ENCODE results near the gene TRIM4.
"Not testable (repeated sequence)": the region's sequence is repeated elsewhere in the genome, so short reads cannot be mapped to it uniquely, and the experiment has no call there.

Gene TRIM4

GRCh38 chr7:99919814-99920112 is 433 bp upstream of the TRIM4 start:
- no peak for DNase-seq

- no peak for DNase-seq
These were observed 8.4 kb downstream of the TRIM4 start for GRCh38 chr7:99910976-99911375.

DNA sequence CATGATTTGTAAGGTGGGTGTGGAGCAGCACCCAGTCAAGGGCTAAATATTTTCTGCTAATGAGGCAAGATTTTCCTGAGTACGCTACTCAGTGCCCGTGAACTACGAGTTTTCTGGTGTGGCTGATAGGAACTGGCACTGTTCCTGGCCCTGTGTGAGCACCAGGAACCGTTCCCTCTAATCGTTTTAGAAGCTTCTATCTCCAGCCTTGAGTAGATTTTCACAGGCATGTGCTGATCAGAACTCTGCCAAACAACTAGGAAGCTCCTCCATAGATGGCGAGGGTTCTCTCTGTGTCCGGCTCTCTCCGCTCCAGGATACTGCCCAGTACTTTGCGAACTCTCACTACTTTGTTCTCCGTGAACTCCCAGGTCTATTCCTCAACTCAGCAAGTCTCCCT is 17.7 kb downstream of the TRIM4 start:
- no peak for DNase-seq

DNA sequence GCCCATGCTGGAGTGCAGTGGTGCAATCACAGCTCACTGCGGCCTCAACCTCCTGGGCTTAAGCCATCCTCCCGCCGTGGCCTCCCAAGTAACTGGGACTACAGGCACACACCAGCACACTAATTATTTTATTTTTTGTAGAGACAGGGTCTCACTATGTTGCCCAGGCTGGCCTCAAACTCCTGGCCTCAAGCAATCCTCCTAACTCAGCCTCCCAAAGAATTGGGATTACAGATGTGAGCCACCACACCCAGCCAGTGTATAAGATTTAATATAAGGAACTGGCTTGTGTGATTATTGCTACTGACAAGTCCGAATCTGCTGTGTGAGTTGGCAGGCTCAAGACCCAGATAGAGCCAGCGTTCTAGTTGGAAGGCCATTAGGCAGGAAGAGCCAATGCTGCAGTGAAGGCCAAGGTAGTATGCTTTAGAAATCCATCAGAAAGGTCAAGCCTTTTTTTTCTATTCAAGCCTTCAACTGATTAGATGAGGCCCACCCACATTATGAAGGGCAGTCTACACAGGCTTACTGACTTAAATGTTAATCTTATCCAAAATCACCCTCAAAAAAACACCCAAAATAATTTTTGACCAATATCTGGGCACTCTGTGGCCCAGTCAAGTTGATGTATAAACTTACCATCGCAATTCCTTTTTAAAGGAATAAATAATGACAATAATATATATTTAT is 19.4 kb downstream of the TRIM4 start:
- DNase-seq, result no peak

- no peak for DNase-seq
These were observed 20.5 kb downstream of the TRIM4 start for GRCh38 chr7:99898836-99899235.

GRCh38 chr7:99898023-99898357 is 21.3 kb downstream of the TRIM4 start:
- DNase-seq, result no peak

- DNase-seq, result no peak
These were observed 21.9 kb downstream of the TRIM4 start for GRCh38 chr7:99897322-99898022.

DNA sequence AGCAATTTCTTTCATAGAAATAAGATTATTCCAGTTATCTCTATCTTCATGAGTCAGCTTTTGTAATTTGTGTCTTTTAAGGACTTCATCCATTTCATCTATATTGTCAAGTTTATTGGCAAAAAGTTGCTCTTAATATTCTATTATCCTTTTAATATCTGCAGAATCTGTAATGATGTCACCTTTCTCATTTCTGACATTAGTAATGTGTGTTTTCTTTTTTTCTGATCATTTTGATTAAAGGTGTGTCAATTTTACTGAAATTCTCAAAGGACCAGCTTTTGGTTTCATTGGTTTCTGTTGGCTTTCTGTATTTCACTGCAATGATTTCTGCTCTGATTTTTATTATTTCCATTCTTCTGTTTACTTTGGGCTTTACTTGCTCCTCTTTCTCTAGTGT is 24.6 kb downstream of the TRIM4 start:
- DNase-seq, result no peak

- DNase-seq, result no peak
These were observed 26.1 kb downstream of the TRIM4 start for GRCh38 chr7:99893280-99893679.

DNA sequence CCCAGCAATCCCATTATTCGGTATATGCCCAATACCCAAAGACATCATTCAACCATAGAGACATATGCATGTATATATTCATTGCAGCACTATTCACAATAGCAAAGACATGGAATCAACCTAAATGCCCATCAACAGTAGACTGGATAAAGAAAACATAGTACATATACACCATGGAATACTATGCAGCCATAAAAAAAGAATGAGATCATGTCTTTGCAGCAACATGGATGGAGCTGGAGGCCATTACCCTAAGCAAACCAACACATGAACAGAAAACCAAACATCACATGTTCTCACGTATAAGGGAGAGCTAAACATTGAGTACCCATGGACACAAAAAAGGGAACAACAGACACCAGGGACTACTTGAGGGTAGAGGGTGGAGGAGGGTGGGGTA is 29.0 kb downstream of the TRIM4 start:
- DNase-seq, result not testable (repeated sequence)

DNA sequence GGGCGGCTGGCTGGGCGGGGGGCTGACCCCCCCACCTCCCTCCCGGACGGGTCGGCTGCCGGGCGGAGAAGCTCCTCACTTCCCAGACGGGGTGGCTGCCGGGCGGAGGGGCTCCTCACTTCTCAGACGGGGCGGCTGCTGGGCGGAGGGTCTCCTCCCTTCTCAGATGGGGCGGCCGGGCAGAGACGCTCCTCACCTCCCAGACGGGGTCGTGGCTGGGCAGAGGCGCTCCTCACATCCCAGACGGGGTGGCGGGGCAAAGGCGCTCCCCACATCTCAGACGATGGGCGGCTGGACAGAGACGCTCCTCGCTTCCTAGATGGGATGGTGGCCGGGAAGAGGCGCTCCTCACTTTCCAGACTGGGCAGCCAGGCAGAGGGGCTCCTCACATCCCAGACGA is 31.0 kb downstream of the TRIM4 start:
- DNase-seq, result not testable (repeated sequence)

GRCh38 chr7:99881370-99881769 is 38.0 kb downstream of the TRIM4 start:
- no peak for DNase-seq

- no peak for DNase-seq
These were observed 42.4 kb downstream of the TRIM4 start, which contains the start of gene OR2AE1 for GRCh38 chr7:99876933-99877332. Gene OR2AE1 (minus strand): TSS chr7:99877033. CDS start chr7:99877033, 0 bp downstream.

DNA sequence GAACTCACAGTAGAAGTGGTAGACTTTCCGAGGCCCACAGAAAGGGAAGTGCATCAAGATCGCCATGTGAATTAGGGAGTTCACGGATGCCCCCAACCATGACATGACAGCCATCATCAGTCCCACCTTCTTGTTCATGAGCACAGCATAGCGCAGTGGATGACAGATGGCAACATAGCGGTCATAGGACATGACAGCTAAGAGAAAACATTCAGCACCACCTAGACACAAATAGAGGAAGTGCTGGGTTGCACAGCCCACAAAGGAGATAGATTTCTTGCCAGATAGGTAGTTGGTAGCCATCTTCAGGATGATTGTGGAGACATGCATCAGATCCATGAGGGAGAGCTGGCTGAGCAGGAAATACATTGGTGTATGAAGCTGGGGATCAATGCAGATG is 42.8 kb downstream of the TRIM4 start:
- no peak for DNase-seq

GRCh38 chr7:99868246-99868645 is 51.1 kb downstream of the TRIM4 start:
- no peak for DNase-seq

DNA sequence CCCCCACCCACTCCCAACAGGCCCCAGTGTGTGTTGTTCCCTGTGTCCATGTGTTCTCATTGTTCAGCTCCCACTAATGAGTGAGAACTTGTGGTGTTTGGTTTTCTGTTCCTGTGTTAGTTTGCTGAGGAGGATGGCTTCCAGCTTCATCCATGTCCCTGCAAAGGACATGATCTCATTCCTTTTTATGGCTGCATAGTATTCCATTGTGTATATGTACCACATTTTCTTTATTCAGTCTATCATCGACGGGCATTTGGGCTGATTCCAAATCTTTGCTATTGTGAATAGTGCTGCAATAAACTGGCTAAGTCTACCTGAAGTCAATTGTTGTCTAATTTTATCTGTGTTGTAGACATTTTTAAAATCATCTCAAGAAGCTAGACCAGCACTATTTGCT is 51.9 kb downstream of the TRIM4 start:
- not testable (repeated sequence) for DNase-seq

DNA sequence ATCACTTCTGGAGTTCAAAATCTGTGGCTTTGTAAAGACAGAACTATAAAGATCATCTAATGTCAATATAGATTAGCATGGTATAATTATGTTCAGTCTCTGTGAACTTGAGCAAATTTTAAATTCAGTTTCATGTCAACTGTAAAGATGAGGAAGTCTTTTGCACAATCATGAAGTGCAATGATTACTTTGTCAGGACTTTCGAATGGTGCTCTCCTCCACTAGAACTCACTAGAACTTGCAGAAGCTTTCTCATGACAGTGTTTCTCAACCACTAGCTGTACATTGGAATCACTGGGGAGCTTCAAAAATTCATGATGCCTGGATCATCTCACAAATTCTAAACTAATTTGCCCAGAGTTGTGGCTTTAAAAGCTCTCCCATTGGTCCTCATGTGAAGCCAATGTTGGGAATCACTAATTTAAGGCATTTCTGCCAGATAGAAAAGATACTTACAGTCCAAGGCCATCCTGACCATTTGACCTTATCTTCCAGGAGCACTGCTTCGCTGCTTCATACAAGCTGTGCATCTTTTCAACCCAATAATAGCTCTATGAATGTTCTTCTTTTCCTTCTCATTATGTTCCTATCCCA is 55.4 kb downstream of the TRIM4 start:
- DNase-seq, result no peak

GRCh38 chr7:99860281-99861127 is 58.8 kb downstream of the TRIM4 start:
- no peak for DNase-seq

DNA sequence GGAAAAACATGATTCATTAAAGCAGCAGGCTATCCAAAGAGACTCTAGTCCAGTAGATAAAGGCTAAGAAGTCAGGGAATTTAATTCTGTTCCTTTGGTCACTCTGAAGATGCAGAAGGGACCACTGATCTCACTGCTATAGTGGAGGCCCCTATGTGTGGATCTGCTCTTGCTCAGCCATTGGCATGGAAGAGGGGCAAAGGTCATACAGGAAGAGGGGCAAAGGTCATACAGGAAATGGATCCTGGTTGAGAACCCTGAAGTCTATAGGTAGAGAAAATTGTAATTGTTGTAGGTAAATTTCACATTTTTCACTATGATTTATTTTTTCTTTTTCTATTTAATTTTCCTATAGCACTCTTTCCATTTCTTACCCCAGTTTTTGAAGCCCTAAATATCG is 64.1 kb downstream of the TRIM4 start:
- no peak for DNase-seq

- no peak for DNase-seq
These were observed 70.7 kb downstream of the TRIM4 start for GRCh38 chr7:99848420-99849216.

DNA sequence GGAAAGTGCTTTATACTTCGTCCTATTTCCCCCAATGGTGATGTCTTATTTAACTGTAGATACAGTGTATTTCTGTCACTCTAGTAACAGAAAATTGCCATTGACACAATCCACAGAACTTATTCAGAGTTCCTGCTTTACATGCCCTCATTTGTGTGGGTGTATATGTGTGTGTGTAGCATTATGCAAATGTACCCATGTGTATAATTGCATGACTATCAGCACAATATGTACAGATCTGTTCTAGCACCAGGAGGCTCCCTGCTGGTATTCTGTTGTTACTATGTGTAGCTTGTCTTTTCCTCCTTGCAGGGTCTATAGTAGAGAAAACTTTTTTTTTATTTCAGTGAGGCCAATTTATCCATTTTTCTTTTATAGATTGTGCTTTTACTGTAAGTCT is 75.0 kb downstream of the TRIM4 start:
- DNase-seq, result no peak

DNA sequence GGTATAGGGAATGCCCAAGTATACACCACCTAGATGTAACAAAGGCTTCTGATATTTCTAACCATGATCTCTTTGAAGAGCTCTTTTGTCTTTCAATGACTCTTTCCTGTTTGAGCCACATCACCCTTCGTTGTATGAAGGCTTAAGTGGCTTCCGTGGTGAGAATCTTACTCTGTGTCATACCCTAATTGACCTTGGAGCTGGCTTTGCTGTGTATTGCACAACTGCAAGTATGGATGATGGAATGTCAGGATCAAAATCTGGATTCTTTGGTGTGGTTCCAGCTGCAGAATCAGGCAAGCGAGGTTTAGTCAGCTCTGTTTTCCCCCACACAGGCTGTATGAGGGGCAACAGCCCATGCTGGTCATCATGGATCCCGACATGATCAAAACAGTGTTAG is 75.5 kb downstream of the TRIM4 start:
- no peak for DNase-seq

GRCh38 chr7:99842926-99843325 is 76.4 kb downstream of the TRIM4 start:
- DNase-seq, result no peak
